Astrocyte (in vitro differentiated cells and primary cell): Measurements from ENCODE around the gene MYO5A.

Experiments used
- CTCF ChIP-seq: IDR thresholded peaks from 2 replicates; pipeline ENCODE4 v1.5.1; 2011; ENCODE audit warnings: low read depth, mild to moderate bottlenecking, inconsistent platforms, low read length, moderate library complexity; ENCODE audit not compliant: insufficient read depth
- EZH2 ChIP-seq: IDR thresholded peaks from 2 replicates; pipeline ENCODE4 v1.6.1; 2012; ENCODE audit warnings: mild to moderate bottlenecking, low read length, inconsistent platforms; ENCODE audit not compliant: insufficient read depth

- TF ChIP-seq CTCF: no peak
- TF ChIP-seq EZH2: no peak
These were observed 238.4 kb downstream of the MYO5A start for GRCh38 chr15:52290329-52290728.
